Adrenal gland (tissue), 12 donors: Measurements from ENCODE around the gene ACHE. TPM values are rescaled to one million over a fixed set of nuclear protein-coding genes. Genes with fewer than 3 reads are reported as not detected.
"Not testable (repeated sequence)": the region's sequence is repeated elsewhere in the genome, so short reads cannot be mapped to it uniquely, and the experiment has no call there.

Experiments
- DNase-seq, 7 donors: peaks; one replicate each; pipeline ENCODE4 v3.0.0-alpha.2; 2019 to 2020
- H3K27ac ChIP-seq, 5 donors: fragments of 200-600 bp; sonication (generic) in 4 of 5; 1 replicate in 3 of 5; 2 replicates in 2 of 5; pipeline versions ENCODE4 v1.5.1 to v1.8.0; 2016 to 2020; ENCODE audit warnings: mild to moderate bottlenecking in 1 of 5
- H3K27me3 ChIP-seq: fragments of 200-600 bp; 2 replicates; pipeline ENCODE4 v1.8.0; 2021
- H3K36me3 ChIP-seq, 2 donors: fragments of 200-600 bp; replicated peaks in 1 of 2; 1 replicate in 1 of 2; 2 replicates in 1 of 2; pipeline versions ENCODE4 v1.5.1 to v1.8.0; 2018 to 2022
- H3K4me1 ChIP-seq, 2 donors: fragments of 200-600 bp; replicated peaks in 1 of 2; 1 replicate in 1 of 2; 2 replicates in 1 of 2; pipeline versions ENCODE4 v1.5.1 to v1.8.0; 2018 to 2021
- H3K4me3 ChIP-seq, 4 donors: fragments of 200-600 bp; sonication (generic) in 3 of 4; one replicate each; pipeline ENCODE4 v1.5.1; 2016 to 2018
- H3K9me3 ChIP-seq, 3 donors: fragments of 200-600 bp; sonication (generic) in 1 of 3; replicated peaks in 1 of 3; 1 replicate in 2 of 3; 2 replicates in 1 of 3; pipeline versions ENCODE4 v1.5.1 to v1.8.0; 2016 to 2021
- POLR2A ChIP-seq, 2 donors: fragments of 450-650 bp; IDR thresholded peaks; one replicate each; pipeline ENCODE4 v1.6.1; 2017; ENCODE audit warnings: antibody characterized with exemption in 2 of 2, mild to moderate bottlenecking in 2 of 2, moderate library complexity in 1 of 2
- WGBS, 4 donors: extraction: QIAGEN DNeasy Blood & Tissue Kit in 2 of 4; methylation state at CpG; one replicate each; pipeline versions ENCODE4 v1.1.5 to v1.1.7; 2013 to 2017; 5-methylcytosine and 5-hydroxymethylcytosine counted together
- intact Hi-C, 2 donors: fragments of 100-400 bp; cut with DNase I; formaldehyde crosslinking; loops; one replicate each; pipeline versions ENCODE4 v1.14.1 to v1.15.0; 2022 to 2023
- polyA plus RNA-seq, 3 donors: library from polyadenylated mRNA; stranded (reverse); fragments of 200-250 nt in 2 of 3; fragments of 350-450 nt in 1 of 3; fragmentation: Illumina TruSeq in 1 of 3; extraction: RNeasy Lipid Tissue Mini Kit (QIAGEN cat#74804) in 1 of 3; gene quantifications; one replicate each; pipeline ENCODE4 v1.2.3, GENCODE V29; 2013 to 2014
- total RNA-seq, 9 donors: library from RNA; depleted of rRNA in 4 of 9; stranded (reverse); fragments of >200 nt in 4 of 9; fragments of 120-200 nt in 1 of 9; fragmentation: NEBNext Ultra II Directional in 1 of 9; extraction: Animal tissue kit (Norgen Biotek cat#: 25700) in 1 of 9; gene quantifications; one replicate each; pipeline versions ENCODE4 v1.1.0 to v1.2.4, GENCODE V29; 2013 to 2023
- TF ChIP-seq, protein P1 (sequence below), 6 experiments: fragments of 450-650 bp in 4 of 6; fragments of 200-600 bp in 2 of 6; sonication (generic) in 1 of 6; IDR thresholded peaks; 1 replicate in 5 of 6; 2 replicates in 1 of 6; pipeline versions ENCODE4 v1.5.1 to v1.8.0; 2016 to 2021; ENCODE audit warnings: antibody characterized with exemption in 6 of 6, mild to moderate bottlenecking in 2 of 6, moderate library complexity in 1 of 6
- donor health status: healthy with polysubstance abuse.
- donor health status: Bipolar disorder and iron deficiency.
- donor health status: DM: yes; HTN: yes; CAD: no.
- donor health status: DM: no; HTN: no; CAD: no.
- donor health status: DM: no; HTN: no; CAD: no.
- donor health status: DM: yes; HTN: yes; CAD: no.

Gene ACHE
- total and polyA plus RNA-seq, 12 donors: 0.26 to 10.2 (median 2.1) TPM

DNA sequence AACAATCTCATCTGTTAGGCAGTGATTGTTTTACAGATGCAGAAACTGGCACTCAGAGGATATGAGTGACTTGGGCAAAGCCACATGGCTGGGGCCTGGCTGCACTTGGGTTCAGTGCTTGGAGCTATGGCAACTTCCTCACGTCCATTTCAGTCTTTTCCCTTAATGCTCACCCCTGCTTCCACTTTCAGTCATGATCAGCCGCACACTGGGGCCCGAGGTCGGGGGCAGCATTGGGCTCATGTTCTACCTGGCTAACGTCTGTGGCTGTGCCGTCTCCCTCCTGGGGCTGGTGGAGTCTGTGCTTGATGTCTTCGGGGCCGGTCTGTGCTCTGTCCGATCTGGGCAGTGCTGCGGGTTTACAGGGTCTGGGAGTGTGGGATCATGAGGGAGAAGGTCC, 40.2 kb downstream of the ACHE start:
- Histone ChIP-seq H3K4me3 (no peak overlapping the region), H3K27me3 (no peaks in the 10 kb centered on the region), H3K4me1 (peaks cover 4 to 12% of the 10 kb centered on the region in 2 donors), H3K9me3 (no peaks in the 10 kb centered on the region), H3K36me3 (peaks cover 0 to 6% of the 10 kb centered on the region in 2 donors), H3K27ac (no peak overlapping the region)
- 80 to 88% (median 86%) methylated on average over 7 to 10 of the region's 10 CpGs for WGBS, 4 donors
- TF ChIP-seq, protein P1, sequence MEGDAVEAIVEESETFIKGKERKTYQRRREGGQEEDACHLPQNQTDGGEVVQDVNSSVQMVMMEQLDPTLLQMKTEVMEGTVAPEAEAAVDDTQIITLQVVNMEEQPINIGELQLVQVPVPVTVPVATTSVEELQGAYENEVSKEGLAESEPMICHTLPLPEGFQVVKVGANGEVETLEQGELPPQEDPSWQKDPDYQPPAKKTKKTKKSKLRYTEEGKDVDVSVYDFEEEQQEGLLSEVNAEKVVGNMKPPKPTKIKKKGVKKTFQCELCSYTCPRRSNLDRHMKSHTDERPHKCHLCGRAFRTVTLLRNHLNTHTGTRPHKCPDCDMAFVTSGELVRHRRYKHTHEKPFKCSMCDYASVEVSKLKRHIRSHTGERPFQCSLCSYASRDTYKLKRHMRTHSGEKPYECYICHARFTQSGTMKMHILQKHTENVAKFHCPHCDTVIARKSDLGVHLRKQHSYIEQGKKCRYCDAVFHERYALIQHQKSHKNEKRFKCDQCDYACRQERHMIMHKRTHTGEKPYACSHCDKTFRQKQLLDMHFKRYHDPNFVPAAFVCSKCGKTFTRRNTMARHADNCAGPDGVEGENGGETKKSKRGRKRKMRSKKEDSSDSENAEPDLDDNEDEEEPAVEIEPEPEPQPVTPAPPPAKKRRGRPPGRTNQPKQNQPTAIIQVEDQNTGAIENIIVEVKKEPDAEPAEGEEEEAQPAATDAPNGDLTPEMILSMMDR (IDR thresholded peaks at IDR 0.05): no peak
- no peak for TF ChIP-seq POLR2A (IDR thresholded peaks at IDR 0.05)
- intact Hi-C loops: loop anchor here in 1 of 2 donors (5.0 kb wide), 1 partner anchor 148 kb away; the partner anchor contains the start of gene POP7
- DNase-seq: no peak

DNA sequence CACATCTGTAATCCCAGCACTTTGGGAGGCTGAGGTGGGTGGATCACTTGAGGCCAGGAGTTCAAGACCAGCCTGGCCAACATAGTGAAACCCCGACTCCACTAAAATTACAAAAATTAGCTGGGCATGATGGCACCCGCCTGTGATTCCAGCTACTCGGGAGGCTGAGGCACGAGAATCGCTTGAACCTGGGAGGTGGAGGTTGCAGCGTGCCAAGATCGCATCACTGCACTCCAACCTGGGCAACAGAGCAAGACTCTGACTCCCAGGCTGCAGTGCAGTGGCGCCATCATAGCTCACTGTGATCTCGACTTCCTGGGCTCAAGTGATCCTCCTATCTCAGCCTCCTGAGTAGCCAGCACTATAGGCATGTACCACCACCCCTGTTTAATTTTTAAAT, 40.8 kb downstream of the ACHE start:
- WGBS, 4 donors: 92 to 98% (median 96%) methylated on average over 9 of the region's 9 CpGs
- not testable (repeated sequence) for H3K27ac ChIP-seq, H3K36me3 ChIP-seq, H3K27me3 ChIP-seq, H3K4me3 ChIP-seq, DNase-seq, H3K9me3 ChIP-seq
- intact Hi-C loops: loop anchor here (5.0 kb wide), 3 partner anchors 58 to 153 kb away; partner anchors contain the start of gene POP7 (in 1 of the 2)
- H3K4me1 ChIP-seq: peaks cover 4 to 12% of the 10 kb centered on the region in 2 donors

DNA sequence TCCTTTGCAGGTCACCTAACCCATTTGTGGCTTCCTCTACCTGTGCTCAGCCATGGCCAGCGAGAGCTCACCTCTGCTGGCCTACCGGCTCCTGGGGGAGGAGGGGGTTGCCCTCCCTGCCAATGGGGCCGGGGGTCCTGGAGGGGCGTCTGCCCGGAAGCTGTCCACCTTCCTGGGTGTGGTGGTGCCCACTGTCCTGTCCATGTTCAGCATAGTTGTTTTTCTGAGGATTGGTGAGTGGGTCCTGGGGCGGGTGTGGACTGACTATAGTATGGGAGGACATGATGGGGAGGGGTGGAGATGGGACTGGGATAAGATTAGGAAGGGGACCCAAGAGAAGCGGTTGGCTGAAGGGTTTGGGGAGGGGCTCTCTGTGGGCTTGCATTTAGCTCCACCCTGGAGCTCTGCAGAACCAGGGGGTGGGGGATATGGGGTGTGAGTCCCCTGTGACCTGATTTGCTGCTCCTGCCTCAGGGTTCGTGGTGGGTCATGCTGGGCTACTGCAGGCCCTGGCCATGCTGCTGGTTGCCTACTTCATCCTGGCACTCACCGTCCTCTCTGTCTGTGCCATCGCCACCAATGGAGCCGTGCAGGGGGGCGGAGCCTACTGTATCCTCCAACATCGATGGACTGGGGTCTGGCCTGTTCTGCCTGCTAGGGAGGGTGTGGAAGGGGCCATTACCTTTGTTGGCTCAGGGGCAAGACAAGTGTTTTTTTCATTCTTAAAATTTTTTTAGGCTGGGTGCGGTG, 41.4 kb downstream of the ACHE start:
- Histone ChIP-seq H3K4me3 (no peak overlapping the region), H3K36me3 (no peaks in the 10 kb centered on the region), H3K27me3 (no peaks in the 10 kb centered on the region), H3K9me3 (no peaks in the 10 kb centered on the region), H3K4me1 (peaks cover 4 to 12% of the 10 kb centered on the region in 2 donors), H3K27ac (no peak overlapping the region)
- TF ChIP-seq, protein P1 (IDR thresholded peaks at IDR 0.05): no peak
- no peak for TF ChIP-seq POLR2A (IDR thresholded peaks at IDR 0.05)
- DNase-seq: no peak
- intact Hi-C loops: loop anchor here (5.0 kb wide), 2 partner anchors 57 to 152 kb away; no protein-coding TSS in a partner anchor
- WGBS, 4 donors: 87 to 94% (median 92%) methylated on average over 11 to 14 of the region's 14 CpGs

DNA sequence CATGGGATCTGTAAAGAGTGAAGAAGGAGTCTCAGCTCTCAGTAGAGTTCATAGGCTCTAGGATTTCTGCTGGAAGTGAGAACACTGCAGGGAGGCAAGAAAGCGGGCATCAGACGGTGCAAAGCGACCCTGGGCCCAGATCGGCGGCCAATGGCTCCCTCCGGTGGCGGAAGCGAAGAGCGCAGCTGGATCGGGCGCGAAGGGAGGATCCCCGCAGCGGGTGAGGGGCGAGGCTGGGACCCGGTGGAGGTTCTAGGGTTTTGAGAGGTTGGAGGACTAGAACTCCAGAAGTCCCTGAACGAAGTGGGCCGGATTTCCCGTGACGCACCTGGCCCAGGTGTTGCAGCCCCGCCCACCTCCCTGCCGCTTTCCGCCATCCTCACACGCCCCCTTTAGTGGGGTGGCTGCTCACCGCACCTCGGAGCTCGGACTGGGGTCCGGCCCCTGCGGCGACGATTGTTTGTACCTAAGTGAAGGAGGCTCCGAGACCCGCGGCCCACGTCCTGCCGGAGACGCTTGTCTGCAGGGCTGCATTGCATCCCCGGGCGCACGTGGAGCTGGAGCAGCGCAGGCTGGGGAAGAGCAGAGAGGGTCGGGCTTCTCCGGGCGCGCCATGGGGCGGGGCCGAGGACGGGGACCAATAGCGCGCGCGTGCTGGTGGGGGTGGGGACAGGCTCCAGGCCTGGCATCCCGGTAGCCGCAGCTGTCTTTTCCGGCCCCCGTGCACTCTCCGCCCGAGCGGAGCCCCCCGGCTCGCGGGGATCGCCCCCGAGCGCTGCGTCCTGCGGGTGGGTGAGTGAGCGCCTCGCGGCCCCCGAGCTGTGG, 43.4 kb downstream of the ACHE start, which contains the start of gene SLC12A9:
Gene SLC12A9, plus strand, starts transcription at position 666 of the 825 bp plus-strand sequence. CDS start 1,485 bp downstream, outside the sequence.
- Histone ChIP-seq H3K4me3 (peak within 1 kb of the TSS in 3 of 4 donors; percentile 73 to 94 (median 75)), H3K9me3 (no peaks in the 10 kb centered on the region), H3K36me3 (no peaks in the 10 kb centered on the region), H3K27me3 (no peaks in the 10 kb centered on the region), H3K27ac (peak within 1 kb of the TSS in 1 of 5 donors; percentile 75), H3K4me1 (peaks cover 4 to 12% of the 10 kb centered on the region in 2 donors)
- TF ChIP-seq POLR2A (IDR thresholded peaks at IDR 0.05): peak; percentile 33 to 44
- TF ChIP-seq, protein P1 (IDR thresholded peaks at IDR 0.05): peak; percentile 87 to 97 (median 94)
- peak; percentile 91 to 95 (median 93) for DNase-seq
- WGBS, 4 donors: 0 to 1% (median 0%) methylated on average over 15 to 71 of the region's 71 CpGs
- intact Hi-C loops: loop anchor here (5.0 kb wide), 2 partner anchors 55 to 150 kb away; no protein-coding TSS in a partner anchor
